Stimulated activated naive CD8-positive, alpha-beta T cell treated with anti-CD3 and anti-CD28 coated beads, Interleukin-15, amount 100 ng/mL, for 72 hours (primary cell): Measurements from ENCODE around the gene HEXD.
A peak's percentile ranks its signal among the peaks of the same experiment; 100 is the strongest.

Experiments
- ATAC-seq: fragments of 150-1000 bp; cut with Tn5 transposase; 2 replicates; pipeline ENCODE4 v1.10.0; 2021; ENCODE audit warnings: mild to moderate bottlenecking, moderate library complexity
- DNase-seq, 2 donors: peaks; one replicate each; pipeline ENCODE4 v3.0.0; 2021 to 2022
- H3K27ac Mint-ChIP-seq, 2 donors: one replicate each; pipeline ENCODE4 v1.8.0; 2022; ENCODE audit warnings: mild to moderate bottlenecking in 2 of 2, mixed read lengths in 2 of 2, moderate library complexity in 2 of 2
- H3K27me3 Mint-ChIP-seq: one replicate; pipeline ENCODE4 v1.8.0; 2022; ENCODE audit warnings: mixed read lengths
- H3K4me1 Mint-ChIP-seq: one replicate; pipeline ENCODE4 v1.8.0; 2022; ENCODE audit warnings: mild to moderate bottlenecking, mixed read lengths
- H3K4me3 Mint-ChIP-seq, 2 donors: one replicate each; pipeline ENCODE4 v1.8.0; 2022; ENCODE audit warnings: mild to moderate bottlenecking in 2 of 2, mixed read lengths in 2 of 2, moderate library complexity in 1 of 2
- H3K9me3 Mint-ChIP-seq, 2 donors: one replicate each; pipeline ENCODE4 v1.8.0; 2022; ENCODE audit warnings: mixed read lengths in 2 of 2

HEXD gene

GRCh38 chr17:82415336-82415735 lies 2.8 kb upstream of the HEXD start:
- H3K4me3 Mint-ChIP-seq = no peak overlapping the region
- H3K4me1 Mint-ChIP-seq = peaks cover 34% of the 10 kb centered on the region
- DNase-seq (no peak), ATAC-seq (no peak)
- H3K27ac Mint-ChIP-seq = no peak overlapping the region
- no peaks in the 10 kb centered on the region for H3K27me3 Mint-ChIP-seq
- no peaks in the 10 kb centered on the region for H3K9me3 Mint-ChIP-seq

- Mint-ChIP-seq H3K9me3 (no peaks in the 10 kb centered on the region), H3K4me3 (no peak overlapping the region), H3K27ac (no peak overlapping the region), H3K27me3 (no peaks in the 10 kb centered on the region), H3K4me1 (peaks cover 34% of the 10 kb centered on the region)
- ATAC-seq = no peak
- no peak for DNase-seq
Observed at GRCh38 chr17:82415786-82416185, 2.4 kb upstream of the HEXD start.

GRCh38 chr17:82416264-82416663 lies 1.9 kb upstream of the HEXD start:
- H3K4me1 Mint-ChIP-seq = peaks cover 34% of the 10 kb centered on the region
- no peak for ATAC-seq
- H3K4me3 Mint-ChIP-seq = no peak overlapping the region
- H3K27me3 Mint-ChIP-seq = no peaks in the 10 kb centered on the region
- no peaks in the 10 kb centered on the region for H3K9me3 Mint-ChIP-seq
- H3K27ac Mint-ChIP-seq = no peak overlapping the region
- DNase-seq = no peak

GRCh38 chr17:82416771-82417170 lies 1.4 kb upstream of the HEXD start:
- Mint-ChIP-seq H3K4me3 (no peak overlapping the region), H3K4me1 (peaks cover 34% of the 10 kb centered on the region)
- ATAC-seq = no peak

GRCh38 chr17:82419540-82419939 lies 1.4 kb downstream of the HEXD start:
- H3K9me3 Mint-ChIP-seq = no peaks in the 10 kb centered on the region
- no peak for DNase-seq
- H3K4me1 Mint-ChIP-seq = peaks cover 32% of the 10 kb centered on the region
- H3K27me3 Mint-ChIP-seq = no peaks in the 10 kb centered on the region
- peak overlapping the region; percentile 78 to 80 for H3K4me3 Mint-ChIP-seq
- no peak for ATAC-seq
- H3K27ac Mint-ChIP-seq = peak overlapping the region in 1 of 2 donors; percentile 46

More at GRCh38 chr17:82416771-82417170, 1.4 kb upstream of the HEXD start:
- DNase-seq = no peak
- H3K9me3 Mint-ChIP-seq = no peaks in the 10 kb centered on the region
- no peaks in the 10 kb centered on the region for H3K27me3 Mint-ChIP-seq
- H3K27ac Mint-ChIP-seq = no peak overlapping the region

GRCh38 chr17:82424001-82424862 lies 6.1 kb downstream of the HEXD start:
- Mint-ChIP-seq H3K27me3 (no peaks in the 10 kb centered on the region), H3K4me3 (no peak overlapping the region), H3K27ac (peak overlapping the region in 1 of 2 donors; percentile 88), H3K9me3 (no peaks in the 10 kb centered on the region), H3K4me1 (peaks cover 18% of the 10 kb centered on the region)
- ATAC-seq (peak; percentile 64), DNase-seq (peak; percentile 40 to 58)

- peak overlapping the region in 1 of 2 donors; percentile 88 for H3K27ac Mint-ChIP-seq
- H3K4me3 Mint-ChIP-seq = no peak overlapping the region
- no peaks in the 10 kb centered on the region for H3K9me3 Mint-ChIP-seq
- ATAC-seq (no peak), DNase-seq (no peak)
- H3K4me1 Mint-ChIP-seq = peaks cover 19% of the 10 kb centered on the region
- H3K27me3 Mint-ChIP-seq = no peaks in the 10 kb centered on the region
Observed at GRCh38 chr17:82424863-82425159, 6.7 kb downstream of the HEXD start.

GRCh38 chr17:82428546-82428945 lies 10.4 kb downstream of the HEXD start:
- ATAC-seq (no peak), DNase-seq (no peak)
- Mint-ChIP-seq H3K27me3 (no peaks in the 10 kb centered on the region), H3K27ac (no peak overlapping the region), H3K9me3 (no peaks in the 10 kb centered on the region), H3K4me3 (no peak overlapping the region), H3K4me1 (peaks cover 23% of the 10 kb centered on the region)

GRCh38 chr17:82429824-82430223 lies 11.7 kb downstream of the HEXD start:
- Mint-ChIP-seq H3K9me3 (no peaks in the 10 kb centered on the region), H3K27me3 (no peaks in the 10 kb centered on the region), H3K4me1 (peaks cover 30% of the 10 kb centered on the region), H3K4me3 (no peak overlapping the region), H3K27ac (peak overlapping the region; percentile 16 to 79)
- DNase-seq (no peak), ATAC-seq (no peak)

GRCh38 chr17:82432017-82432416 lies 13.9 kb downstream of the HEXD start:
- ATAC-seq (no peak), DNase-seq (no peak)
- H3K4me1 Mint-ChIP-seq = peaks cover 36% of the 10 kb centered on the region
- H3K4me3 Mint-ChIP-seq = no peak overlapping the region
- H3K9me3 Mint-ChIP-seq = no peaks in the 10 kb centered on the region
- H3K27me3 Mint-ChIP-seq = no peaks in the 10 kb centered on the region
- peak overlapping the region in 1 of 2 donors; percentile 69 for H3K27ac Mint-ChIP-seq

GRCh38 chr17:82433560-82434215 lies 15.5 kb downstream of the HEXD start:
- H3K4me3 Mint-ChIP-seq = no peak overlapping the region
- no peak for ATAC-seq
- no peak for DNase-seq
- H3K27me3 Mint-ChIP-seq = no peaks in the 10 kb centered on the region
- H3K27ac Mint-ChIP-seq = peak overlapping the region in 1 of 2 donors; percentile 30
- peaks cover 36% of the 10 kb centered on the region for H3K4me1 Mint-ChIP-seq
- H3K9me3 Mint-ChIP-seq = no peaks in the 10 kb centered on the region

- Mint-ChIP-seq H3K27me3 (no peaks in the 10 kb centered on the region), H3K27ac (peak overlapping the region in 1 of 2 donors; percentile 48), H3K4me3 (no peak overlapping the region), H3K9me3 (no peaks in the 10 kb centered on the region), H3K4me1 (peaks cover 36% of the 10 kb centered on the region)
- no peak for DNase-seq
- ATAC-seq = peak; percentile 64
Observed at GRCh38 chr17:82434216-82434565, 16.0 kb downstream of the HEXD start.

GRCh38 chr17:82435103-82435502 lies 17.0 kb downstream of the HEXD start:
- no peak overlapping the region for H3K4me3 Mint-ChIP-seq

GRCh38 chr17:82435601-82436583 lies 17.7 kb downstream of the HEXD start:
- Mint-ChIP-seq H3K4me3 (no peak overlapping the region), H3K27ac (peak overlapping the region in 1 of 2 donors; percentile 74), H3K27me3 (no peaks in the 10 kb centered on the region), H3K9me3 (no peaks in the 10 kb centered on the region), H3K4me1 (peaks cover 30% of the 10 kb centered on the region)
- DNase-seq (no peak), ATAC-seq (no peak)

More at GRCh38 chr17:82435103-82435502, 17.0 kb downstream of the HEXD start:
- no peaks in the 10 kb centered on the region for H3K27me3 Mint-ChIP-seq
- ATAC-seq = no peak
- DNase-seq = no peak
- H3K4me1 Mint-ChIP-seq = peaks cover 26% of the 10 kb centered on the region
- H3K9me3 Mint-ChIP-seq = no peaks in the 10 kb centered on the region
- peak overlapping the region in 1 of 2 donors; percentile 54 for H3K27ac Mint-ChIP-seq

- H3K27me3 Mint-ChIP-seq = no peaks in the 10 kb centered on the region
- H3K9me3 Mint-ChIP-seq = no peaks in the 10 kb centered on the region
- peaks cover 30% of the 10 kb centered on the region for H3K4me1 Mint-ChIP-seq
Observed at GRCh38 chr17:82436601-82437324, 18.6 kb downstream of the HEXD start.

More at GRCh38 chr17:82436601-82437324, 18.6 kb downstream of the HEXD start:
- DNase-seq (no peak), ATAC-seq (no peak)
- Mint-ChIP-seq H3K27ac (no peak overlapping the region), H3K4me3 (no peak overlapping the region)
